HG03064 (cell line): ENCODE data around the gene STK10.
"Not testable (repeated sequence)": the region's sequence is repeated elsewhere in the genome, so short reads cannot be mapped to it uniquely, and the experiment has no call there.

Experiments used
- ATAC-seq: cut with Tn5 transposase; IDR thresholded peaks from one replicate; pipeline ENCODE4 v1.9.1; 2021; ENCODE audit warnings: low read depth; ENCODE audit not compliant: unreplicated experiment

STK10 gene

GRCh38 chr5:172029876-172030275 is 158.1 kb downstream of the STK10 start:
- no peak for ATAC-seq

DNA sequence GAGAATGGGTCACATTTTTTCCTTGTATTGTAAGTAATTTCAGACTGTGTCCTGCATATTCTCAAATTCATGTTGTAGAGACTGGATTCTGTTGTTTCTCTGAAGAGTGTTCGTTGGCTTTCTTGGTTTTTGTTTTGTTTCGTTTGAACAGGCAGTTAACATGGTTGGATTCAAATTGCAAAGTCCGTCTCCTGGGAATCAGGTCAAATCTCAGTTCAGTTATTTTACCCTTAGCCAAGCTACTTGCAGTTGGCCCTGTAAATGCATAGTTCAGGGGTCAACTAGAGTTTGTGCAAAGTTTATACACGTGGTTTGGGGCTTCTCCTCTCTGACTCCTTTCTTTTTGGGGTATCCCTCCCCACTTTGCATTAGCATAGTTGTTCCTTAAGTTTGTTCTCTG is 159.9 kb downstream of the STK10 start:
- no peak for ATAC-seq

DNA sequence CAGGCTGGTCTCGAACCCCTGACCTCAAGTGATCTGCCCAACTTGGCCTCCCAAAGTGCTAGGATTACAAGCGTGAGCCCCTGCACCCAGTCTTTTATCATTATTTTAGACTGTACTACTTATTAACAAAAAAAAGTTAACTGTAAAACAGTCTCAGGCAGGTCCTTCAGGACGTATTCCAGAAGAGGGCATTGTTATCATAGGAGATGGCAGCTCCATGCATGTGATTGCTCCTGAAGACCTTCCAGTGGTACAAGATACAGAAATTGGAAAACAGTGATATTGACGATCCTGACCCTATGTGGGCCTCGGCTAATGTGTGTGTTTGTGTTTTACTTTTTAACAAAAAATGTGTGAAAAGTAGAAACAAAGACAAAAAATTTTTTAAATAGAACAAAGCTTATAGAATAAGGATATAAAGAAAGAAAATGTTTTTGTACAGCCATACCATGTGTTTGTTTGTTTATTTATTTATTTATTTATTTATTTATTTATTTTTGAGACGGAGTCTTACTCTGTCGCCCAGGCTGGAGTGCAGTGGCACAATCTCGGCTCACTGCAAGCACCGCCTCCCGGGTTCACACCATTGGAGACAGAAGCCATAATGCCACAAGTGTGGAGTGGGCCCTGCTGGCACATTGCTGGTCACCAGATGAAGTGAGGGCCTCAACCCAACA is 167.8 kb downstream of the STK10 start:
- ATAC-seq = not testable (repeated sequence)

- no peak for ATAC-seq
These were observed 172.7 kb downstream of the STK10 start for GRCh38 chr5:172015346-172015745.

DNA sequence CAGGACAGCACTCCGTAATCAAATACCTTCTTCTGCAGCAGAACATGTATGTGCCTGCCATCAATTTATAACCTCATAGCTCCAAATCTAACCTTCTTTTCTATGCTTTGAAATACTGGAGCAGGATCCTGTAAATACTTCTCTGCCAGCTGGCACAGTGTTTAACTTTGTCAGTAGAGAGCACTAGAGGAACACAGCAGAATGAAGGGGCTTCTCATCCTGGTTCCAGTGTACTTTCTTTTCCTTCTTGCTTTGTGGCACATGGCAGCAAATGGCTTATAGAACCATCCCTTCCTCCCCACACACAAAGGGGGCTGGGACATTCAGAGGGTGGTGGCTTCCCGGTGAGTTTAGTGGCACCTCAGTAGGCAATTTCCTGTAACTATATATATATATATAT is 177.7 kb downstream of the STK10 start:
- ATAC-seq = no peak

DNA sequence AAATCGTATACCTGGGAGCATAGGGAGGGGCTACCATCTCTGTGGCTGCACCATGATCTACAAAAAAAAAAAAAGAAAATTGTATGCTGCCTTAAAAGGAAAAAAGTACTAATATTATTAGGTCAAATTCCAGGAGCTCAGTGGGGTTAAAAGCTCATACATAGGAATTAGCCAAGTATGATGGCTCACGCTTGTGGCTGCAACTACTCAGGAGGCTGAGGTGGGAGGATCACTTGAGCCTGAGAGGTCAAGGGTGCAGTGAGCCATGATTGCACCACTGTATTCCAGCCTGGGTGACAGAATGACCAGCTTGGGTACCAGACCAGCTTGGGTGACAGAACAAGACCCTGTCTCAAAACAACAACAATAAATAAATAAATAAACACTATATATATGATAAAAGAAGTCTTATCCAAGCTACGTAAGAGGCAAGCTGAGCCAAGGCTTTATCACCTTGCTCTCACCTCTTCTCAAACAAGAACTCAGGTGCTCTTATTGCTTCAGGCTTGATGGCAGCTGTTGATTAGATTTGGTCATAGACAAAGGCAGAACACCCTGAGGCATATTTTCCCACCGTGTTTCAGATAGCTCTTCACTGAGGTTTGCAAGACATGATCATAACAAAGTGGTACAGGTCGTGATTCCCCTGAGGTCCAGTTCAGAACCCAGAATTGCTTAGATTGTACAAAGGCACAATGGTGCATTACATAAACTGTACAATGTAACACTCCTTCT is 178.3 kb downstream of the STK10 start:
- ATAC-seq = no peak

DNA sequence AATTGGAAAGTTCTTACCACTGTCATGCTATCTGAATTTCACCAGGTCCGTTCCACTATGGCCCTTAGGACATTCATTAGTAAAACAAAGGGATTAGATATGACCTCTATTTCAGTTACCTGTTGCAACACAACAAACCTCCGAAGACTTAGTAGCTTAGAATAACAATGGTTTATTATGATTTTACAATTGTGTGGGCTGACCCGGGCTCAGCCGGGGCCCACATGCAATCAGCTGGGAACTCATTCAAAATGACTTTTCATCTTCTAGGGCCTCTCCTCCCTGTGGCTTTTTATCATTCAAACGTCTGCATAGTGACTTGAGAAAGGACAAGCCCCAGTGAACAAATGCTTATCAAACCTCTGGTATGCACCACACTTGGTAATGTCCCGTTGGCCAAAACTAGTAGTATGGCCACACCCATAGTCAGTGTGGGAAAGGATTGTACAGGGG is 179.3 kb downstream of the STK10 start:
- ATAC-seq = no peak

DNA sequence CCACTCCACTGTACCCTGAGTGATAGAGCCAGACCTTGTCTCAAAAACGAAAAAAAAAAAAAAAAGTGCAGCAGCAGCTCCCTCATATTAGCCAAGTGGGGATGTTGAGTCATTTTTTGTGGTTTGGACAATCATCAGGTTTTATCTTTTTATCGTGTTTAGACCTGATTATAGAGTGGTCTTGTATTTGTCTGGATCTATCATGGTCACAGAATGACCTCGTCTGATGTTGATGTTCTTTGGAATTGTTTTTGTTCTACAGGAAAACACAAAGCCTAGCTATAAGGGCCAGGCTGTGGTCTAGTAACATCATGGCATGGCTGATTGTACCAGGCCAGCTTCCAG is 179.9 kb downstream of the STK10 start:
- no peak for ATAC-seq

GRCh38 chr5:172007175-172008110 is 180.6 kb downstream of the STK10 start:
- no peak for ATAC-seq

- peak; percentile 80 for ATAC-seq
These were observed 181.5 kb downstream of the STK10 start, which contains the start of gene FBXW11 for GRCh38 chr5:172006321-172007174. Gene FBXW11 (minus strand): TSS chr5:172006638. CDS start chr5:172006502, 136 bp downstream.

DNA sequence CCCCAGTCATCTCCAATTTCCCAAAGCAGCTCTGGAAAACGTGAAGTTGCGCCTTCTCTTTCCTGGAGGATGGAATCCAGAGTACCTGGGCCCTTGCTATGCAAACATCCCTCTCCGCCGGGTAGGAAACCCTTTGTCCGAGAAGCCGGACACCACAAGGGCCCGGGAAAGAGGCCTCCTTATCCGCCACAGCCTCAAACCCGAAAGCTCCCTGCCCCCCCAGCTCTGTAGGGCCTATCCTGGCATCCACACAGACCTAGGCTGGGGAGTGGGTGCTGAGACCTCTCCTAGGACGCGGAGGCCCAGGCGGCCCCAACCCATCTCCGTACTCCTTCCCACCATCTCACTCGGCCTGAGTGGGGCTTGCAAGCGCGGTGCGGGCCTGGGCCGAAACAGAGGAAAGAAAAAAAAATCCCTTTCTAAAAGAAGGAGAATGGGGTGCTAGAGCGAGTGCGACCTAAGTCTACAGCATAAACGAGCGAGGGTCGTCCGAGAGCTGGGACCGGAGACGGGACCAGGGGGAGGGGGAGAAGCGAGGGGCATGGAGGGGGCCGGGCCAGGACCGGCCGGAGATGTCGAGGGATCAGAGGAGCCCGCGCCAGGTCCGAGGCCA is 182.2 kb downstream of the STK10 start:
- peak; percentile 2 for ATAC-seq

DNA sequence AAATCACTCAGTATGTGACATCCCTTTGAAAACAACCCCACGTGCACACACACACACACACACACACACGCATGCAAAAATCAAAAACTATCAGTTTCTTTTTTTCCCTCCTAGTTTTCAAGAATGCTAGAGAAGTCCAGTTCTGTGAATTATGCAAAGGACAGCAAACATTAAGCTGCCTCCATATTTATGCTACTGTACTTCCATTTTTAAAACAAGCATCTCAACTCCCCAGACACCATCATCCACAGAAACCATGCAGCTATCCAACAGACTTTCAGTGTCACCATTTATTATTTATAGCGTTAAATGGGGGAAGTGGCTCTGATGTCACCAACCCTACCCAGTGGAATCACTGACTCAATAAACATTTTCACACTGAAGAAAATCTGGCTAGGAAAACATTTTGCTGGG is 183.2 kb downstream of the STK10 start:
- no peak for ATAC-seq

- ATAC-seq = no peak
These were observed 184.3 kb downstream of the STK10 start for GRCh38 chr5:172003746-172004145.

GRCh38 chr5:172002840-172003512 is 185.0 kb downstream of the STK10 start:
- no peak for ATAC-seq

- ATAC-seq = no peak
These were observed 185.7 kb downstream of the STK10 start for GRCh38 chr5:172002310-172002709.

DNA sequence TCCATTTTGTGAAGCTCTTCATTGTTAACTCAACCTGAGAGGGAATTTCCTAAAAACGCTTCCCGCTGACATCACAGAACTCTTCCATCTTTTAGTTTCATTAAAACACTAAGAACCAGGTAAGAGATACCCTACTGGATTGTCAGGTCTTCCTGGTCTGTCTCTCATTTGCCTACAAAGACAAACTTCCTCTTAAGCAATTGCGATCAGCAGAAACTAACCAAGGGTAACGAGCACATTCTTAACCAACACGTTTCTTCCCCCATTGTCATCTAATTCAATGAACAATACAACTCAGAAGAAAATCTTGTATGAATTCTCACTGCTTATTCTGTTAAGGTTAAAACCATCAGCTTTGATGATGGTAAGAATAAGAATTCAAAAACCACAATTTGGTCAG is 188.1 kb downstream of the STK10 start:
- no peak for ATAC-seq

GRCh38 chr5:171999100-171999499 is 188.9 kb downstream of the STK10 start:
- ATAC-seq = no peak

DNA sequence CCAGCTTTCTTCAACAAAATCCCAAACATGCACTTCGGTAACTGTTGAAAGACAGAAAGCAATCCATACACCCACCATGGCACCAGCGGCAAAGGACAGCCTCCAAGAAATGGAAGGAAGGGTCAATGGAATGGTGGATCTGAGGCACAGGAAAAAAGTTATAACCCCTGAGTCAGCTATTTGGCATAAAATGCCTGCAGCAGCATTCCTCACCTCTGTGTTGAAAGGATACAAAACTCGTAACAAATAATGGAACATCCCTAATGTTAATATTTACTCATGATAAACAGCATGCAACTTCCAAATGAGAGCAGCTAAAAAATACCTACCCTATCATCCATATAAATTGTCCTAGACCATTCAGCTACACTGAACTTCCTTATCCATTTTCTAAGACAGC is 191.0 kb downstream of the STK10 start:
- ATAC-seq = no peak

- no peak for ATAC-seq
These were observed 195.2 kb downstream of the STK10 start for GRCh38 chr5:171992813-171993212.
